GM19463 (cell line): Measurements from ENCODE around the gene ECE1.

ENCODE experiments used
- ATAC-seq: cut with Tn5 transposase; IDR thresholded peaks from one replicate; pipeline ENCODE4 v1.9.1; 2021; ENCODE audit warnings: mild to moderate bottlenecking, moderate library complexity; ENCODE audit not compliant: unreplicated experiment

The ECE1 gene

GRCh38 chr1:21289700-21290545 lies at the start of gene ECE1:
TSS of gene ECE1 (minus strand) at chr1:21290463. CDS start at chr1:21290414, 49 bp downstream.
- no peak for ATAC-seq

DNA sequence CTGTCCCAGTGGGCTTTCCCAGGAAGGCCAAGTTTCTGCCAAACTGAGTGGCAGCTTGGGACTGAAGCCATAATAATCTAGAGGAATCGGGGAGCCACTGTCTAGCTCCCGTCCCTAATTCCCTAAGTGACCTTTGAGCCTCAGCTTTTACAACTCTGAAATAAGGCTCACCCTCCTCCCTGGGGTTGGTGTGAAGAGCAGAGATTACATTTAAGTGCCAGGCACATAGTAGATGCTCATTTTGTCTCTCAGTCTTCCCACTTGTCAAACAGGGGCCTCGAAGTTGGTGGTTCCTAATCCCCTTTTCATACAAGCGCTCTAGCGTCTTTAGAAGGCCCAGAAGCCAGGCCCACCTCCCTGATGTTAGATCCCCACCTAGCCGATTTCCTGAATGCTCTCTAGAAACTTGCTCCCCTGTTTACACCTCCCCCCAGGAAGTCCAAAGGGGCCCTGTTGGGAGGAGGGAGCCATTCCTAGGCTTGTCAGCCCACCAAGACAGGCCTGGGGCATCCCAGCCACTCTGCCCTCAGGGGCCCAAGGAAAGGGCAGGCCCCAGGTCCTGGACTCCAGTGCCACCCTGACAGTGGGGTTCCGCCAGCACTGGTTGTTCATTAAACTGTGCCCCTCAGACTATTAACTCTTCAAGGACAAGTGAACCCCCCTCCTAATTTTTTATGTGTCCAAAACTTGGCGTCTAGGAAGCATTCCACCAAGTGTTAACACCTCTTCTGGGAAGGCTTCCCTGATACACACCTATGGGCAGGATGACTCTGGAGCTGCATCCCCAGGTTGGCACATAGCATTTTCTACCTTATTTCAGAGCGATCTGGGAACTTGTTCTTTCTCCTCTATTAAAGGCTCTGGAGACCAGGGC lies 49.3 kb upstream of the ECE1 start:
- no peak for ATAC-seq

DNA sequence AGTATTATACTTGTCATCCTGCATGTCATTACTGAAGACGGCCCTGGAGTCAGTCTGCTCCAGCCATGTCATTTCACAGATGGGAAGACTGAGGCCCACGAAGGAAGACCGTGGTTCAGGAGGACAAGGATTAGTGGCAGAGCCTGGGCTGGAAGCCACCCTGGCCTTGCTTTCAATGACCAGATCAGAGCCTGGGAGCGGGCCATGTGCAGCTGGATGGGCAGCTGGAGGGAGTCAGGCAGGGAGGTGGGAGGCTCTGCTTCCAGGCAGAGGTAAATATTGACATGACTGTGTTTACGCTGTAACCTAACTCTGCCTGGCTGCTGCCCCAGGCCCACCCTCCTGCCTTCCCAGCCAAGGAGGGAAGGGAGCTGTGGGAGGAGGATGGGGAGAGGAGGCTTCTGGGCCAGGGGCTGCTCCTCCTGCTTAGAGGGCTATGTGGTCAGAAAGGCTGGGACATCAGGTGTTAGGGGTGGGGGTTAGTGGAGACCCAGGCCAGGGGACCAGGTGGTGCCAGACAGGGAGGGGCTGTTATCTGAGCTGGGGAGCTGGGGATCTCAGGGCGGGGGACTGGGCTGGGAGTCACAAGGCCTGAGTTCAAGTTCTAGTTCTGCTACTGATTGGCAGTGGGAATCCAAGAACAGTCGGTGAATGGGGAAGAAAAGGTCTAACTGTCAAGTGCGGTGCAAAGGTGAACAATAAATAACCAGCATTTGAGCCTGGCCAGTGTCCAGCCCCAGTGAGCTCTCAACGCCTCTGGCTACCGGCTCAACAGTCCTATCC lies 48.5 kb upstream of the ECE1 start:
- no peak for ATAC-seq

DNA sequence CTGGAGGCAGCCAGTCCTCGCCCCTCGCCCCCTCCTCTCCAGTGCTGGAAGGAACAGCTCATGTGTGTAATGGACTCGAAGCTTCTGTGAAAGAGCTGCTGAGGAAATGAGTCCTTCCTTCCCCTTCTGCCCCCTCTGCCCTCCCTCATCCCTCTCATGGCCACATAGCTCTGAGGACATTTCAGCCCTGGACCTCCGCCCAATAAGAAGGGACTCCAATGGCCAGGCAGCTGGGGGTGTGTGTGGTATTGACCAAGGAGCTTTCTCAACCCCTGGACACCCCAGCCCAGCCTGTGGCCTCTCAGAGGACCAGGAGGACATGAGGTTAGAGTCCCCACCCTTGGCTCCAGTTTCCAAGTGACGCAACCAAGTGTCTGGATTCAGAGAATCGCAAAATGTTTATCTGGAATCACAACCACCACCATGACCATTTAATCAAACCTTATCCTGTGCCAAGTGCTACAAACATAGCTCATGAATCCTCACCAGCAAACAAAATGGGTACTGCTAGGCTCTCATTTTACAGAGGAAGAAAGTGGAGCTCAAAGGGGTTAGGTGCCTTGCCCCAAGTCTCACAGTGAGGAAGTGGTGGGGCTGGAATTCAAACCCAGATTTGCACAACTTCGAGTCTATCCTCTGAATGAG lies 47.8 kb upstream of the ECE1 start:
- no peak for ATAC-seq

DNA sequence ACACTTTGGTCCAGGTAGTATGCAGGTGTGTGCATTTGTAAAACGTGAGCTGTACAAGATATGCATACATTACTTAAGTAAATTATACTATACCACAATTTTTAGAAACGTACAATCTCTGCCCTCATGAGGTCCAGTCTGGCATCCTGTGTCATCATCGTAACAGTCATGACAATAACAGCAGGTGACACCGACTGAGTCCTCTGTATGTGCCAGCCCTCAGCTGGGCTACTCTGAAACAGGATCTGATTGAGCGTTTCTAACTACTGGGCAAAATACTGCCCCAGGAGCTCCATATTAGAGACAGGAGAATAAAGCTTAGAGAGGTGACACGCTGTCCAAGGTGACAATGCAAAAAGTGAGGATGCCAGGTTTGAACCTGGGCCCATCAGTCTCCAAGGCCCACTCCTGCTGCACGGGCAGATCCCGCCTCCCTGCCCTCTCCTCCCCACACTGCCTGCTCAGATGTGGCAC lies 47.2 kb upstream of the ECE1 start:
- ATAC-seq: no peak

- no peak for ATAC-seq
Measured at GRCh38 chr1:21337010-21337437, 46.8 kb upstream of the ECE1 start.

DNA sequence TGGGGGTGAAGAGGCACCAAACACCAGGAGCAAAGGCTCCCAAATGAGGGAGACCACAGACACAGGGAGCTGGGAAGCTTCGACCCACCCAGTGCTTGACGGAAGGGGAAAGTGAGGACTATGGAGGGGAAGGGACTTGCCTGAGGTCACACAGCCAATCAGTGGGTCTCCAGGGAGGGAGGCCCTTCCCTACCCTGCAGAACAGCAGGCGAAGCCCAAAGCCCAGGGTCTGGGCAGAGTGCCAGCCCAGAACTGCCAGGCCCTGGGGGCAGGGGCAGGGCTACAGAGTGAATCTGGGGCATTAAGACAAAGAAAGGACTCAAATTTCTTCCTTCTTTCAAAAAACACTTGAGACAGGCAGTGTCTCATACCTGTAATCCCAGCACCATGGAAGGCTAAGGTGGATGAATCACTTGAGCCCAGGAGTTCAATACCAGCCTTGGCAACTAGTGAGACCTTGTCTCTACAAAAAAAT lies 45.5 kb upstream of the ECE1 start:
- no peak for ATAC-seq

- ATAC-seq: no peak
Measured at GRCh38 chr1:21335088-21335691, 44.9 kb upstream of the ECE1 start.

DNA sequence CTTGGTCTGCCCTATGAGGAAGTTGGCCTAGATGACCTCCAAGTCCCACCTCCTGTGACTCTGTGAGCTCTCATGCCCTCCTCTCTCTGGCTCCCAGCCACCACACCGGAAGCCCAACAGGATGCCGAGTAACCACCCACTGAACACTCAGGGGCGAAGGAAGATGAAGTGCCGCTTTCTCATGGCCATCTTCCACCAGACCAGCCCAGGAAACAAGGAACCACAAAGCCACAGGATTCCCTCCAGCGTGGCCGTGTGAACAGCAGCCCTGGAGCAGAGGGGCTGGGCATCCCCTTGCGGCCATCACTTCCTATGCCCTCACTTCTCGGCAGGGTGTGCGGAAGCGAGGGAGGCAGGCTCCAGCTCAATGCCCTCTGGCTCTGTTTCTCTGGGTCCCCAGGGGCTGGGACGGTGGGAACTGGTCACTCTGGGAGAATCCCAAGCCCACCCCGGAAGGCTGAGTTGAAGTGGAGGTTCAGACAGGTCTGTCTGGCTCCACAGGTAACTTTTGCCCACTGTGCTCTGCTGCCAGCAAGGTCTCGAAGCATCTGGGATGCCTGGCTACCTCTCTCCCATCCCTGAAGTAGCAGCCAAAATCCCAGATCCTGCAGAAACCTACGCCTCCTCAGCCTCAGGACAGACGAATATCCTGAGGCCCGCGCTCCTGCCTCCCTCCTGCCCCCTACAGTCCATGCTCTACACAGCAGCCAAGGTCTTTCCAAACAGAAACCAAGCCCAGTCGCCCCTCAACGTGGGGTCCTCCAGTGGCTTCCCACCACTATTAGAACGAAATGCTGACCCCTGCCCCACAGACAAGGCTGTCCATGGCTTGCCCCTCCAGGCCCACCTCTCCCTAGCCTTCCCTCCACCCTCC lies 44.2 kb upstream of the ECE1 start:
- peak; percentile 82 for ATAC-seq

GRCh38 chr1:21333824-21334213 lies 43.6 kb upstream of the ECE1 start:
- no peak for ATAC-seq

DNA sequence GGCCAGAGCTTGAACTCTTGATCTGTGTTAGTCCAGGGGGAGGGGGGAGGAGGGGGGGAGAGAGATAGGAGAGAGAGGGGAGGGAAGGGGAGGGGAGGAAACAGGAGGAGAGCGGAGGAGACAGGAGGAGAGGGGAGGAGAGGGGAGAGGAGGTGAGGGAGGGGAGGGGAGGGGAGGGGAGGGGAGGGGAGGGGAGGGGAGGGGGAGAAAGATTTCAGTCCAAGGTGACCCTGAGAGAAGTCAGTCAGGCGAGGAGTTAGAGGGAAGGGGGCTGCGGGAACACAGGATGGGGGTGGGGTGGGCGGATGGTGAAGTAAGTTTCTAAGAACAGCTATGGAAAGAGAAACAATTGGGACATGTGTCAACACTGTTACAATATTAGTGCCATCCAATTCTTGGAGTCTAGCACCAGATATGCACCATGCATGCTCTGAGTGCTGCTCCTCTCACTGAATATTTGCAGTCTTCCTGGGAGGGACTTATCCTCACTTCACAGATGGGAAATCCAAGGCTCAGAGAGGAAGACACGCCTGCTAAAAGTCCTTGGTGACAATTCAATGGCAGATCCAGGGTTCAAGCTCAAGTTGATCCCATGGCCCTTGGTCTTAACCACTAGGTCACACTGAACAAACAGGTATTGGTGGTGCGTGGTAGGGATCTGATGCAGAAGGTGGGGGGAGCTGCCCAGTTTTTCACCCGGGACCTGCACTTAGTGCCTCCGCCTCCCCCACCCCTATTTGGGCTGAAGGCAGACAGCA lies 42.5 kb upstream of the ECE1 start:
- no peak for ATAC-seq

DNA sequence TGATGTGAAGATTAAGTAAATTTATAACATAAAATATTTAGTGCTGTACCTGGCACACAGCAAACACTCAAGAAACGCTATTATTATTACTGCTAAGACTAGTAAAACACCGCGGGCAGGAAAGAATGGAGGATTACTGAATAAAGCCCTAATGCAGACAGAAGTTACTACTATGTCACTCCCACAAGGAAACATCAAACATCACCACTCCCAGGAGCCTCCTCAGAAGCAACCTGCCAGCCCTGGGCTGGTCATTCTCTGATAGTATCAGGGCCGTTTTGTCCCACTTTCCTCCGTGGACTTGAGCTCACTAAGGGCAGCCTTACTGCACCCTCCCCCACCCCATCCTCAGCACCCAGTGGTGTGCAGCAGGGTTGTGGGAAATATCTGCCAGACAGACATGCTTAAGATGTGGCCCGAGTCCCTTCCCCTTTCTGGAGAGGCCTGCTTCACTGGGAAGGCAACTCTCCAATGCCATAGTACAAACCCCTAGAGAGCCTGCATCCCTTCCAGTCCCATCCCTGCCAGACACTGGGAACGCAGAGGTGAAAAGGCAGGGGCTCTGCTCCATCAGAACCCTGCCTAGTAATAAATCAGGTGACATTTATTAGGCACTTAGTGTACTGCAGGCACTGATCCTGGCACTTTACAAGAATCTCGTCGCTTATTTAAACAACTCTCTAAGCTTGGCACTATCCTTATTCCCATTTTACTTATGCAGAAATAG lies 41.7 kb upstream of the ECE1 start:
- ATAC-seq: no peak

- no peak for ATAC-seq
Measured at GRCh38 chr1:21330544-21330943, 40.3 kb upstream of the ECE1 start.

DNA sequence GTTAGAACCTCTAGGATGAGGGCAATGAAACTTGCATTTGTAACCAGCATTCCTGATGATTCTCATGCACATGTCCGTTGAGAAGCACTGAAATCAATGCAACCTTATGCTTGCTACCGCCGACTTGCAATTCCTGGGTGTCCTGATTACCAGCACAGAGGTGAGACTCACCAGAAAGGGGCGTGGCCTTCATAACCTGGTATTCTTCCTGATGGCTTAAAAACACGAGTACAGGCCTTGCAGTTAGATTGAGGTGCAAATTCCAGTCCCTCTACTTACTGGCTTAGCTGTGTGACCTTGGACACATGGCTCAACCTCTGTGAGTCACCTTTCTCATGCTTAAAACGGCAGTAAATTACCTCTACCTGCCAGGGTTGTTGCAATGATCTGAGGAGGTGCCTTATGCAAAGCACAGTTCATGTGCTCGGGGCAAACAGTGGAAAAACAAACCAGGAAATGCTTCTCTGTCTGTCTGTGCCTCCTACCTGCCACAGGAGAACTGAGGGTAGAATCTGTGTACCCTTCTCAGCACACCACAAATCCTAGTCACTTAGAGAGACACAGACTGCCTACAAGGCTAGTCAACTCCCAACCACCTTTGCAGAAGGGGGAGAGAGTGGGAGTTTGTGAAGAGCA lies 39.1 kb upstream of the ECE1 start:
- ATAC-seq: no peak

DNA sequence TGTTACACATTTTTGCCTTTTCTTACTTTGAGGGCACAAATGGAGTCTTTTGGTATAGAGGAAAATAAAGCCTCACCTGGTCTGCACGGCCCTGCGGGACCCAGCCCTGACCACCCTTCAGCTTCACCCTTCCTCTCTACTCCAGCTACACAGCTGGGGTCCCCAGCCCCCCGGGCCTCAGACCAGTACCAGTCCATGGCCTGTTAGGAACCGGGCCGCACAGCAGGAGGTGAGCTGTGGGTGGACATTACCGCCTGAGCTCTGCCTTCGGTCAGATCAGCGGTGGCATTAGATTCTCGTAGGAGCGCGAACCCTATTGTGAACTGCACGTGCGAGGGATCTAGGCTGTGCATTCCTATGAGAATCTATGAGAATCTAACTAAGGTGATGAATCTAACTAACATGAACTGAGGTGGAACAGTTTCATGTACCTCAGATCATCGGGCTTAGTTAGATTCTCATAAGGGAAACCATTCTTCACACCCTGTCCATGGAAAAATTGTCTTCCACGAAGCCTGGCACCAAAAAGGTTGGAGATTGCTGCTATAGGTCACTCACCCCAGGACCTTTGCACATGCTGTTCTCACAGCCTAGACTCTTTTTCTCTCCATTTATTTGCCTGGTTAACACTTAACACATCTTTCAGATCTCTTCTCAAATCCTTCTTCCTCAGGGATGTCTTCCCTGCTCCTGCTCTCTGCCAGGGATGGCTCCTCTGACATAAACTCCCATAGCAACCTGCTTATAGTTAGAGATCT lies 37.5 kb upstream of the ECE1 start:
- no peak for ATAC-seq

- ATAC-seq: no peak
Measured at GRCh38 chr1:21326861-21327344, 36.6 kb upstream of the ECE1 start.
